Osteocyte (in vitro differentiated cells): Measurements from ENCODE around the gene ODC1. TPM values are rescaled to one million over a fixed set of nuclear protein-coding genes. Genes with fewer than 3 reads are reported as not detected.

ENCODE experiments used
- DNase-seq: peaks from one replicate; pipeline ENCODE4 v3.0.0; 2021; ENCODE audit warnings: mixed read lengths; ENCODE audit not compliant: unreplicated experiment; ENCODE audit errors: extremely low spot score
- H3K27ac Mint-ChIP-seq: one replicate; pipeline ENCODE4 v1.8.0; 2021; ENCODE audit warnings: mild to moderate bottlenecking, mixed read lengths; ENCODE audit not compliant: unreplicated experiment
- H3K27me3 Mint-ChIP-seq: one replicate; pipeline ENCODE4 v1.8.0; 2021; ENCODE audit warnings: mixed read lengths; ENCODE audit not compliant: unreplicated experiment
- H3K36me3 Mint-ChIP-seq: one replicate; pipeline ENCODE4 v1.8.0; 2021; ENCODE audit warnings: mixed read lengths; ENCODE audit not compliant: unreplicated experiment
- H3K4me1 Mint-ChIP-seq: one replicate; pipeline ENCODE4 v1.8.0; 2021; ENCODE audit warnings: mixed read lengths; ENCODE audit not compliant: unreplicated experiment
- H3K4me3 Mint-ChIP-seq: one replicate; pipeline ENCODE4 v1.8.0; 2021; ENCODE audit warnings: mild to moderate bottlenecking, moderate library complexity, mixed read lengths; ENCODE audit not compliant: unreplicated experiment
- H3K9me3 Mint-ChIP-seq: one replicate; pipeline ENCODE4 v1.8.0; 2021; ENCODE audit warnings: mixed read lengths; ENCODE audit not compliant: unreplicated experiment
- total RNA-seq: library from RNA; stranded (reverse); gene quantifications from 2 replicates; pipeline ENCODE4 v1.2.1, GENCODE V29; 2021
- TF ChIP-seq, protein P1 (sequence below): fragments of 200-600 bp; sonication (generic); IDR thresholded peaks from 2 replicates; pipeline ENCODE4 v1.5.0; 2021; ENCODE audit warnings: antibody characterized with exemption, mild to moderate bottlenecking, moderate library complexity

ODC1 gene
- total RNA-seq, 1 donor from 2014 or later: 44.8 TPM

DNA sequence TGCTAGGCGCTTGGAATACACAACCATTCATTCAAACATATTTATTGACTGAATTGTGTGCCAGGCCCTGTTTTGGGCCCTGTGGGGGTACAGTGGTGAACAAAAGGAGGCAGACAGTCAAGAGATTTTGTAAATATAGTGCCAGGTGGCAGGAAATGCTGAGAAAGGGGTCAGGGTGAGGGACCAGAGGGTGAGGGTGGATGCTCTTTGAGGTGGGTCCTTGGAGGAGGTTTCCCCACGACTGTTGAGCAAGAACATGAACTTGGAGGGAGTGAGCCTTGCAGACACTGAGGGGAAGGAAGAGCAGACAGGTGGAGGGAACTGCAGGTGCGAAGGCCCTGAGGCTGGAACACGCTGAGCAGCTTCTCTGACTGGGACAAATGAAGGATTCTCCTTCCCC is 40.7 kb downstream of the ODC1 start:
- no peak for DNase-seq
- Mint-ChIP-seq H3K4me3 (no peak overlapping the region), H3K27me3 (no peaks in the 10 kb centered on the region), H3K4me1 (peaks cover 66% of the 10 kb centered on the region), H3K36me3 (peaks cover 4% of the 10 kb centered on the region), H3K27ac (peak overlapping the region; percentile 36), H3K9me3 (no peaks in the 10 kb centered on the region)
- TF ChIP-seq, protein P1, sequence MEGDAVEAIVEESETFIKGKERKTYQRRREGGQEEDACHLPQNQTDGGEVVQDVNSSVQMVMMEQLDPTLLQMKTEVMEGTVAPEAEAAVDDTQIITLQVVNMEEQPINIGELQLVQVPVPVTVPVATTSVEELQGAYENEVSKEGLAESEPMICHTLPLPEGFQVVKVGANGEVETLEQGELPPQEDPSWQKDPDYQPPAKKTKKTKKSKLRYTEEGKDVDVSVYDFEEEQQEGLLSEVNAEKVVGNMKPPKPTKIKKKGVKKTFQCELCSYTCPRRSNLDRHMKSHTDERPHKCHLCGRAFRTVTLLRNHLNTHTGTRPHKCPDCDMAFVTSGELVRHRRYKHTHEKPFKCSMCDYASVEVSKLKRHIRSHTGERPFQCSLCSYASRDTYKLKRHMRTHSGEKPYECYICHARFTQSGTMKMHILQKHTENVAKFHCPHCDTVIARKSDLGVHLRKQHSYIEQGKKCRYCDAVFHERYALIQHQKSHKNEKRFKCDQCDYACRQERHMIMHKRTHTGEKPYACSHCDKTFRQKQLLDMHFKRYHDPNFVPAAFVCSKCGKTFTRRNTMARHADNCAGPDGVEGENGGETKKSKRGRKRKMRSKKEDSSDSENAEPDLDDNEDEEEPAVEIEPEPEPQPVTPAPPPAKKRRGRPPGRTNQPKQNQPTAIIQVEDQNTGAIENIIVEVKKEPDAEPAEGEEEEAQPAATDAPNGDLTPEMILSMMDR: no peak

DNA sequence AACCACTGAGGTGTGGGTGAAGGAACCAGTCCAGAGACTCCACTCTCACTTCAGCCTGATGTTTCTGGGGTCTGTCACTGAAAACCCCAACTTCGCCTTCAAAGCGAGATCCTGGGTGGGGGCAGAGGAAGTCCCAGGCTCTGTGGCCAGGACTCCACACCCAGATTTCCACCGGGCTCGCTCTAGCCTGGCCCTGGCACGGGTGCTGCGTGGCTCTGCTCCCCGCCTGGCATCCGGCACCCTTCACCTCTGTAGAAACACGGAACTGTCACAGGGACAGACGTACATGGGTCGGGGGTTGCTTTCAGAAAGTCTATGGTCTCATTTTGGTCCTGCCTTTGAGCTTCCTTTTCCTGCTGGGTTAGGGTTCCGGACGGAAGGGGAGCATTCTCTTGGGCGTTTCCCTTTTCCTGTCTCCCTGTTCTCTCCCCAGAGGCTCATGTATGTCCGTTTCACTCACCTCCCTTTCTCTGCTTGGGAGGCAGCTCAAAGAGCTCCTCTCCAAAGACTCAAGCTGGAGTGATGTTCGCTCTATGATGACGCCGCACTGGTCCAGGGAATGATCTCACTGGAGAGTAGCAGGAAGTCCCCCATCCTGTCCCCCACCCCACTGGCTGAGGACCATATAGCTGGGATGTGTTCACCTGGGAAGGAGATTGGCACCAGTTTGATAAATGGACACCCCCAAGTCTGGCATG is 41.5 kb downstream of the ODC1 start:
- H3K9me3 Mint-ChIP-seq: no peaks in the 10 kb centered on the region
- peak overlapping the region; percentile 36 for H3K27ac Mint-ChIP-seq
- TF ChIP-seq, protein P1: no peak
- H3K4me3 Mint-ChIP-seq: no peak overlapping the region
- H3K27me3 Mint-ChIP-seq: no peaks in the 10 kb centered on the region
- no peaks in the 10 kb centered on the region for H3K36me3 Mint-ChIP-seq
- peaks cover 69% of the 10 kb centered on the region for H3K4me1 Mint-ChIP-seq
- no peak for DNase-seq

DNA sequence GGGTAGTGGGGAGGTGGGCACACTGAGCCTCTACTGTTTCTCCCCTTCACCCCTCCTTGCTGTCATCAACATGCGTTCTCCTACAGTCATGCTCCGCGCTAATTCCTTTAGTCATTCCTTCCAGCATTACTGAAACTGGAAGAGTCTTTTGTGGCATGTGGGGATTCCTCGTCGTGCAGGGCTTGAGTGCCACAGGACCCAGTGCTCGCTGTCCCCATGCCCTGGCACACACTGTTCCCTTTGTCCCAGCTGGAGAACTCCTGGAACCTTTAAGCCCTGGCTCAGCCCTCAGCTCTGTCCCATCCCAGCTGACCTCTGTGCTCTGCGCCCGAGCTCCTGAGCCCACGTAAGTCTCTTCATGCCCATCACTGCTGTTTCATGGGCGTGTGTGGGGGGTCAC is 42.1 kb downstream of the ODC1 start:
- peaks cover 5% of the 10 kb centered on the region for H3K36me3 Mint-ChIP-seq
- no peaks in the 10 kb centered on the region for H3K27me3 Mint-ChIP-seq
- TF ChIP-seq, protein P1: no peak
- H3K27ac Mint-ChIP-seq: peak overlapping the region; percentile 93
- H3K4me1 Mint-ChIP-seq: peaks cover 73% of the 10 kb centered on the region
- DNase-seq: no peak
- no peak overlapping the region for H3K4me3 Mint-ChIP-seq
- H3K9me3 Mint-ChIP-seq: no peaks in the 10 kb centered on the region

- H3K4me3 Mint-ChIP-seq: peak overlapping the region; percentile 23
- DNase-seq: peak; percentile 94
- no peaks in the 10 kb centered on the region for H3K27me3 Mint-ChIP-seq
- TF ChIP-seq, protein P1: no peak
- peak overlapping the region; percentile 93 for H3K27ac Mint-ChIP-seq
- no peaks in the 10 kb centered on the region for H3K9me3 Mint-ChIP-seq
- peaks cover 77% of the 10 kb centered on the region for H3K4me1 Mint-ChIP-seq
- H3K36me3 Mint-ChIP-seq: peaks cover 5% of the 10 kb centered on the region
Observed at GRCh38 chr2:10405448-10405847, 42.7 kb downstream of the ODC1 start.

GRCh38 chr2:10404324-10405143 is 43.6 kb downstream of the ODC1 start:
- H3K4me1 Mint-ChIP-seq: peaks cover 77% of the 10 kb centered on the region
- peaks cover 7% of the 10 kb centered on the region for H3K36me3 Mint-ChIP-seq
- TF ChIP-seq, protein P1: no peak
- peak; percentile 88 for DNase-seq
- H3K27ac Mint-ChIP-seq: peak overlapping the region; percentile 93
- H3K27me3 Mint-ChIP-seq: no peaks in the 10 kb centered on the region
- H3K9me3 Mint-ChIP-seq: no peaks in the 10 kb centered on the region
- no peak overlapping the region for H3K4me3 Mint-ChIP-seq
